ENCODE results near the gene TSEN54.

GRCh38 chr17:75513641-75514000 is 2.7 kb upstream of the TSEN54 start:
- no peak for TF ChIP-seq REST (IDR thresholded peaks at IDR 0.05; ENCODE audit: insufficient read depth in 1 of 2, low read depth in 2 of 2, low read length in 2 of 2)
- no peak for TF ChIP-seq TAF1 (IDR thresholded peaks at IDR 0.05; ENCODE audit: borderline replicate concordance, insufficient read depth, low read length)
- TF ChIP-seq SIN3A (IDR thresholded peaks at IDR 0.05; ENCODE audit: borderline replicate concordance, insufficient read depth, low read length): no peak

All from PFSK-1 (cell line).